Measurements from ENCODE around the gene EEFSEC. TPM values are rescaled to one million over a fixed set of nuclear protein-coding genes. Genes with fewer than 3 reads are reported as not detected.

EEFSEC gene
- total RNA-seq, 1 experiment from 2014 or later = 9.5 TPM

DNA sequence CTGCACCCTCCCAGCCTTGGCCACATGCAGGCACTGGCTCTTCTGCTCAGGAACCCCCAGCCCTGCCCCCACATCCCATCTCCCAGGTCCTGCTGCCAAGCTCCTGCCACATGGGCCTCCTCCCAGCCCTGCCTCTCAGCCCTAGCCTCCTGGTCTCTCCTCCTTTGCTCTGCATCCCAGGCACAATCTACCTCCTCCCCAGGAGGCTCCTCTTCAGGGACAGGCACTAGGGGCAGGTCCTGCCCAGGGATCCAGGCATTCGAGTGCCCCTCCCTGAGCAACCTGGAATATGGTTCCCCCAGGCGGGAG lies 301.0 kb downstream of the EEFSEC start:
- no peak overlapping the region for H3K4me3 Mint-ChIP-seq
- WGBS (ENCODE audit: extremely low coverage, insufficient read length, low lambda C conversion rate) = no CpG with 5 or more reads among the region's 2 CpGs
- H3K9me3 ChIP-seq (ENCODE audit: control insufficient read depth, low read depth, low read length) = no peaks in the 10 kb centered on the region

More for the DNA sequence above, 301.0 kb downstream of the EEFSEC start:
- Histone ChIP-seq H2BK12ac (ENCODE audit: insufficient read length, low read depth, low read length) (no peak overlapping the region), H3K79me2 (ENCODE audit: insufficient read depth, low read length) (no peaks in the 10 kb centered on the region), H3K79me1 (ENCODE audit: insufficient read depth, low read depth, low read length, poor library complexity, severe bottlenecking) (no peaks in the 10 kb centered on the region), H2BK15ac (ENCODE audit: low read depth, low read length) (no peak overlapping the region), H3K4me1 (ENCODE audit: insufficient read depth, low read length) (no peaks in the 10 kb centered on the region), H3K23me2 (ENCODE audit: insufficient read length, low read depth, low read length, poor library complexity, severe bottlenecking) (no peaks in the 10 kb centered on the region), H3K4ac (ENCODE audit: low read depth, low read length) (no peak overlapping the region), H3K14ac (ENCODE audit: insufficient read depth, low read length) (no peak overlapping the region), H2AK5ac (ENCODE audit: insufficient read length, low read length) (no peak overlapping the region), H2BK120ac (ENCODE audit: low read depth, low read length, poor library complexity, severe bottlenecking) (no peak overlapping the region), H4K8ac (replicated peaks; ENCODE audit: insufficient read length, low read depth, low read length) (no peak overlapping the region), H4K91ac (ENCODE audit: insufficient read length, low read depth, low read length) (no peak overlapping the region), H3K27ac (ENCODE audit: insufficient read length, low read depth, low read length) (no peak overlapping the region), H2BK5ac (ENCODE audit: insufficient read length, low read length) (no peak overlapping the region), H3K23ac (ENCODE audit: insufficient read length, low read depth, low read length) (no peak overlapping the region), H3K18ac (ENCODE audit: insufficient read length, low read depth, low read length) (no peak overlapping the region), H4K5ac (ENCODE audit: insufficient read length, low read depth, low read length) (no peak overlapping the region), H3T11ph (ENCODE audit: low read length) (no peak overlapping the region), H3K4me2 (ENCODE audit: insufficient read depth, insufficient read length, low read length) (no peak overlapping the region), H4K20me1 (ENCODE audit: control insufficient read depth, insufficient read depth, insufficient read length) (no peaks in the 10 kb centered on the region), H3K27me3 (ENCODE audit: insufficient read depth, low read length) (no peaks in the 10 kb centered on the region; the same call in 1 of the 2 replicates), H3K56ac (ENCODE audit: insufficient read length, low read depth, low read length) (no peak overlapping the region), H2BK20ac (ENCODE audit: low read depth, low read length, poor library complexity, severe bottlenecking) (no peak overlapping the region), H3K9ac (ENCODE audit: extremely low read depth, insufficient read length, low read length) (no peak overlapping the region), H2AFZ (ENCODE audit: low read length) (no peak overlapping the region)
- Mint-ChIP-seq H3K9me3 (peaks cover 0 to 2% of the 10 kb centered on the region in 2 experiments; a peak in 1 of 5 replicates), H3K27ac (no peak overlapping the region), H3K4me1 (peaks cover 0 to 6% of the 10 kb centered on the region in 2 experiments; a peak in 1 of 4 replicates), H3K27me3 (ENCODE audit: low read depth) (peaks cover 79% of the 10 kb centered on the region), H3K36me3 (ENCODE audit: insufficient read depth in 1 of 3, low read depth in 3 of 3) (no peaks in the 10 kb centered on the region)
- TF ChIP-seq, protein P1, sequence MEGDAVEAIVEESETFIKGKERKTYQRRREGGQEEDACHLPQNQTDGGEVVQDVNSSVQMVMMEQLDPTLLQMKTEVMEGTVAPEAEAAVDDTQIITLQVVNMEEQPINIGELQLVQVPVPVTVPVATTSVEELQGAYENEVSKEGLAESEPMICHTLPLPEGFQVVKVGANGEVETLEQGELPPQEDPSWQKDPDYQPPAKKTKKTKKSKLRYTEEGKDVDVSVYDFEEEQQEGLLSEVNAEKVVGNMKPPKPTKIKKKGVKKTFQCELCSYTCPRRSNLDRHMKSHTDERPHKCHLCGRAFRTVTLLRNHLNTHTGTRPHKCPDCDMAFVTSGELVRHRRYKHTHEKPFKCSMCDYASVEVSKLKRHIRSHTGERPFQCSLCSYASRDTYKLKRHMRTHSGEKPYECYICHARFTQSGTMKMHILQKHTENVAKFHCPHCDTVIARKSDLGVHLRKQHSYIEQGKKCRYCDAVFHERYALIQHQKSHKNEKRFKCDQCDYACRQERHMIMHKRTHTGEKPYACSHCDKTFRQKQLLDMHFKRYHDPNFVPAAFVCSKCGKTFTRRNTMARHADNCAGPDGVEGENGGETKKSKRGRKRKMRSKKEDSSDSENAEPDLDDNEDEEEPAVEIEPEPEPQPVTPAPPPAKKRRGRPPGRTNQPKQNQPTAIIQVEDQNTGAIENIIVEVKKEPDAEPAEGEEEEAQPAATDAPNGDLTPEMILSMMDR (conservative IDR thresholded peaks at IDR 0.05) = no peak
- no peak for DNase-seq
